GM19328 (cell line): ENCODE measurements around the gene RER1.
A peak's percentile ranks its signal among the peaks of the same experiment; 100 is the strongest.

ENCODE experiments used
- ATAC-seq: cut with Tn5 transposase; IDR thresholded peaks from one replicate; pipeline ENCODE4 v1.9.1; 2021; ENCODE audit warnings: mild to moderate bottlenecking, moderate library complexity; ENCODE audit not compliant: unreplicated experiment

Gene RER1

GRCh38 chr1:2391041-2391930 is at the start of gene RER1, which contains the start of gene MORN1:
Gene RER1, plus strand, starts transcription at chr1:2391841. Its CDS starts 3,950 bp downstream, at chr1:2395791.
Gene MORN1, minus strand, starts transcription at chr1:2391554. Its CDS starts 21 bp downstream, at chr1:2391533.
- ATAC-seq = peak; percentile 87

DNA sequence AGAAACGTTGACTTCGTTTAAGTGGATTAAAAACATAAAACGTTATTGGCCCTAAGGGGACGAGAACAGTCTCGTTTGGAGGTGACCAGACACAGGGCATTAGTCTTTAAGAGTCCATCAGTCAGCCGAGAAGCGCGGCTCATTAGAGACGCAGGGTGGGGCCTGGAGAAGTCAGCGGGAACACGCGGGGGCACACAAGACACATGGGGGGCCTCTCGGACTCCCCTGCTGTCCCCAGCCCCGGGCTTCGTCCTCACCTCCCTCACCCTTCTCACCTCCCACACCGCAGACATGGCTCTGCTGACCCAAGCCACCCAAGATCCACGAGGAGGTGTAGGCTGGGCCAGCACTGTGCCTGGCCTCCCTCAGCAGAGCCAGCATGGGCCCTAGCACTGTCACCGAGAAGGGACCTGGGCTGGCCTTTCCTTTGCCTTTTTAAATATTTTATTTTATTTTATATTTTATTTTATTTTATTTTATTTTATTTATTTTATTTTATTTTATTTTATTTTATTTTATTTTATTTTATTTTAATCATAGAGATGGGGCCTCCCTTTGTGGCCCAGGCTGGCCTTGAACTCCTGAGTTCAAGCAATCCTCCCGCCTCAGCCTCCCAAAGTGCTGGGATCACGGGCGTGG is 49.1 kb upstream of the RER1 start:
- no peak for ATAC-seq

GRCh38 chr1:2343023-2343935 is 48.4 kb upstream of the RER1 start:
- ATAC-seq = no peak

GRCh38 chr1:2344121-2344681 is 47.4 kb upstream of the RER1 start:
- ATAC-seq = no peak

GRCh38 chr1:2344744-2345296 is 46.8 kb upstream of the RER1 start:
- no peak for ATAC-seq

- ATAC-seq = no peak
Measured at GRCh38 chr1:2345297-2346075, 46.2 kb upstream of the RER1 start.

GRCh38 chr1:2346691-2347408 is 44.8 kb upstream of the RER1 start:
- ATAC-seq = no peak

DNA sequence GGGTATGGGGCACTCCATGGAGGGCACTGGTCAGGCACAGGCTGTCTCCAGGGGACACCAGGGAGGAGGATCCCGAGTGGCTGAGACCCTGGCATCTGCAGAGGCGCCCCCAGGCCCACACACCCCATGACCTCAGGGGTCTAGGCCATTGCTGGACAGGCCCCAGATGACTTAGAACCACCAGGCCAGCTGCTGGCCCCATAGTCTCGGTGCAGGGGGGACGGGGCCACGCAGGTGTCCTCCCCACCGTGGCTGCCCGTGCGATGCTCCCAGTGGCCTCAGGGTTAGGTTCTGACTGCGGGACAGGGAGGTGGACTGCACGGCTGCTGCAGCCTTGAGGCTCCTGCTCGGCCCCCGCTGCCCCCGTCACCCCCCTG is 44.2 kb upstream of the RER1 start:
- no peak for ATAC-seq

GRCh38 chr1:2347896-2348295 is 43.7 kb upstream of the RER1 start:
- no peak for ATAC-seq

DNA sequence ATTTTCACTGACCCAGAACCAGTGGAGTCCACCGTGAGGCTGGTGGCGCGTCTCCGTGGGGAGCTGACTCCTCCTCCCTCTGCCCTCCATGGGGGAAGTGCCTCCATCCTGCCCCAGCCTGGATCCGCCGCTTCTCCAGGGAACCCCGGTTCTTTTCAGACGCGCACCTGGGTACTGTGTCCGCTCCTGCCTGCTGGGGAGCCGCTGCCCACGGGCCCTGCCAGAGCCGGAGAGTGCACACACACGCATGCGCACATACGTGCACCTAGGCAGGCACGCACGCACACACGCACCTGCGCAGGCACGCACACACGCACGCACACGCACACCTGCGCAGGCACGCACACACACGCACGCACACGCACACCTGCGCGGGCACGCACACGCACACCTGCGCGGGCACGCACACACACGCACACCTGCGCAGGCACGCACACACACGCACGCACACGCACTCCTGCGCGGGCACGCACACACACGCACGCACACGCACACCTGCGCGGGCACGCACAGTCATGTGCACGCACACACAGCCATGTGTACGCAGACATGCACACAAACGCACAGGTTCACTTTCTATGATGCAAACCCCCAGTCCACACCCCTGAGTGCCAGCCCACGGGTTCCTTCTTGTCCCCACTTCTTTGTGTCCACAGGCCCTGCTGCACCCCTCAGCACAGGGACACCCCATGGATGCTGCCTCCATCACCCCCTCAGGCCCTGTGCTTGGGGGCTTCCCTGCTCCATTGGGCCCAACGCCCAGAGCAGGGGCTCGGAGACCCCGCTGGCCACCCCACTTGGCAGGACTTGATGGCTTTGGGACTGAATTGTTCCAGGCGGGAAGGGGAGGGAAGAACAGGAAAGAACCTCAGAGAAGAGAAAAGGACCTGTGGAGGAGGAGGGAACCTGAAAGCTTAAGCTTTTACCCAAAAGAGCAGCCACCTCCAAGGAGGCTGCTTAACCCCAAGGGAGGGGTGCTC is 43.0 kb upstream of the RER1 start:
- no peak for ATAC-seq

DNA sequence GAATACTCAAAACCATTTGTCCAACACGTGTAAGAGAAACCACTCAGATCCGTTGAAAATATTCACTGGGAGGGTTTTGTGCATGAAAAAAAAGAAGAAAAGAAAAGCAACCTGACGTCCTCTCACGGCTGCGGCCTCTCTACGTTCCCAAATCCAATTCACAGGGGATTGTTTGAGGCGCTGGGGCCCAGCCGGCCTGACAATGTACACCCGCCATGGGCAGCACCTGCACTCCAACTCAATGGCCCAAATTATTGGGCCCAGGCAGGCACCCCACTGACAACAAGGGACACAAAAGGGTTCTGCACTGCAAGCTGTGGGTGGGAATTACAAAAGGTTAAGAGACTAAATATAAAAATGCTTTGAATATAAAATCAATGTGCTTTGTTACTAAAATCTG is 41.8 kb upstream of the RER1 start:
- ATAC-seq = no peak

- no peak for ATAC-seq
Measured at GRCh38 chr1:2350501-2350900, 41.1 kb upstream of the RER1 start.

GRCh38 chr1:2350911-2351655 is 40.6 kb upstream of the RER1 start:
- ATAC-seq = no peak

- ATAC-seq = no peak
Measured at GRCh38 chr1:2351723-2352122, 39.9 kb upstream of the RER1 start.

DNA sequence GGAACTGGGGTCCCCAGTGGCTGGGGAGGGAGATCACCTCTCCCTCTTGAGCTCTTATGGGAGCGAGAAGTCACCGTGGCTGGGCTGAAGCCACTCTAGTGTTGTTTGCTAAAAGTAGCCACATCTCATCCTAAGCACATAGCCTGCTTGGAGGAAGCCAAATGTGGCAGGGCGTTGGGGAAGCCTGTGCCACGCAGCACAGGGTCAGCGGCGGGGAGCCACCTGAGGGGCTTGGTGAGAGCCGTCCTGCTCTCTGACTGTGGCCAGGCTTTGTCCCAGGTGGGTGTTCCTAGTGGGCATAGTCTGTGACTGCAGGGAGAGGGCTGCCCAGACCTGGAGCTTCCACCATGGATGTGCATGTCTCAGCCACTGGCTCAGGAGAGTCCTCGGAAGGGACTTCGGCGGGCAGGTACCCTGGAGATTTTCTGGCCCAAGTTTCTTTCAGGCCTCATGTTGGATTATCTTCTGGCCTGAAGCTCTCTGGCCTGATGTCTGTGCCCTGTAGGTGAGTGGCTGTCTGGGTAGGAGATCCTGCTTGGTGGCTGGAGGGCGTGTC is 39.2 kb upstream of the RER1 start:
- no peak for ATAC-seq

DNA sequence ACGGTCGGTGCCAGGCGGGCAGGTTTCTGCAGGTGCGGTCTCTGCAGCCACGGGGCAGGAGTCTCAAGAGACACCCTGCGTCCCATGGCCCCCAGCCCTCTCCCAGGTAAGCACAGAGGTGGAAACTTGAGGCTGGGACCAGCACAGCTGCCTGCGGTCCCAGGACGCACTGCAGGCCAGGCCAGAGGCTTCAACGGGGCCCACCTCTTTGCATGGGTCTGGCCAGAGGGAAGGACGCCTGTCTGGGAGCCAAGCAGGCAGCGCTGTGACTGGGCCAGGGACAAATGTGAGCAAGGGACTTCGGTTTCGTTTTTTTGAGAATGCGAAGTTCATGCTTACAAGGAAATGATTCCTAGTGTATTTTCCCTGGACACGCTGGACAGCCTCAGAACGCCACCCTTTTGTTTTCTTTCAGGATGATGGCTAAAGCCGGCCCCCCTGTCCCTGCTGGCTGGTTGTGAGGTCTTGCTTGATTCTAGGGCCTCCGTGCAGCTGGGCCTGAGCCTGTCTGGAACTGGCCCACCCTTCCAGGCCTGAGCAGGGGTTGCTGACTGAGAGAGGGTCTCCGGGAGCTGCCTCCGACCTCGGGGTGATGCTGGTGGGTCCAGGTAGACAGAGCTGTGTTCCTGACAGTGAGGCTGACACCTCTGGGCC is 38.6 kb upstream of the RER1 start:
- no peak for ATAC-seq
